Fibroblast of skin of back (primary cell): ENCODE data around the gene PIP4P1. TPM values are rescaled to one million over a fixed set of nuclear protein-coding genes. Genes with fewer than 3 reads are reported as not detected.
"Not testable (repeated sequence)": the region's sequence is repeated elsewhere in the genome, so short reads cannot be mapped to it uniquely, and the experiment has no call there.

Source experiments
- DNase-seq: peaks from one replicate; pipeline ENCODE4 v3.0.0-alpha.2; 2013
- polyA plus RNA-seq, 2 experiments: library from polyadenylated mRNA; unstranded; fragments of 120-200 nt; gene quantifications; one replicate each; pipeline ENCODE4 v1.2.1, GENCODE V29; 2013; ENCODE audit not compliant: insufficient read length in 2 of 2

PIP4P1 gene
- 29.7 TPM for polyA plus RNA-seq (2013, experiment 1 of 2; ENCODE audit: insufficient read length)
- 19.8 TPM for polyA plus RNA-seq (2013, experiment 2 of 2; ENCODE audit: insufficient read length)

- DNase-seq = peak; percentile 100
These were observed at the start of gene PIP4P1 for GRCh38 chr14:20461225-20462141. PIP4P1 (minus strand) TSS chr14:20461434; CDS start chr14:20461325, 109 bp downstream.

- DNase-seq = no peak
These were observed 47.1 kb upstream of the PIP4P1 start for GRCh38 chr14:20508367-20508766.

DNA sequence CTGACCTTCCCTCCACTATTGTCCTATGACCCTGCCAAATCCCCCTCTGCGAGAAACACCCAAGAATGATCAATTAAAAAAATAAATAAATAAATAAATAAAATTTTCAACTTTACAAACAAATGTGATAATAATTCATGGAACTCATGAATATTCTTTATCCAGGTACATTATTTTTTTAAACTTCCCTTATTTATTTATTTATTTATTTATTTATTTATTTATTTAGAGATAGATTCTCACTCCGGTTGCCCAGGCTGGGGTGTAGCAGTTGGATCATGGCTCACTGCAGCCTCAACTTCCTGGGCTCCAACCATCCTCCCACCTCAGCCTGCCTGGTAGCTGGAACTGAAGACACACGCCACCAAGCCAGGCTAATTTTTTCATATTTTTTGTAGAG, 46.3 kb upstream of the PIP4P1 start:
- DNase-seq = not testable (repeated sequence)

GRCh38 chr14:20506752-20507151, 45.5 kb upstream of the PIP4P1 start:
- not testable (repeated sequence) for DNase-seq

- DNase-seq = not testable (repeated sequence)
These were observed 45.0 kb upstream of the PIP4P1 start for GRCh38 chr14:20506276-20506675.

DNA sequence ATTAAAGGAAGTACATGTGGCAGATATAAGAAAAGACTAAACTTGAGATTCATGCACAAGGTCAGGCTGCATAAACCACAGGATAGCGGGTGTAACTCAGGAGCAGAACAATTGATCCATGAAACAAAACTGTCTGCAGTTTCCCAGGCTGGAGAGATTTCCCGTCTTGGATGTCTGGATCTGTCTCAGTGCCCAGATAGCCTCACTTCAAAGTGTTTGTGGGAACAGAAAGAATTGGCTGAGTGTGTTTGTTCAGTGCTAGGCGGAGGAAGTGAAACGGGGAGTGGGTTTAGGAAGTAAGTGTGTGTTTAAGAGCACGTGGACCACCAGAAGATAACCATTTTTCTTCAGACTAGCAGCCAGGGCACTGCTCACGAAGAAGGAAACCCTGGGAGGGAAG, 42.7 kb upstream of the PIP4P1 start:
- no peak for DNase-seq

GRCh38 chr14:20501346-20501745, 40.1 kb upstream of the PIP4P1 start:
- peak; percentile 28 for DNase-seq

DNA sequence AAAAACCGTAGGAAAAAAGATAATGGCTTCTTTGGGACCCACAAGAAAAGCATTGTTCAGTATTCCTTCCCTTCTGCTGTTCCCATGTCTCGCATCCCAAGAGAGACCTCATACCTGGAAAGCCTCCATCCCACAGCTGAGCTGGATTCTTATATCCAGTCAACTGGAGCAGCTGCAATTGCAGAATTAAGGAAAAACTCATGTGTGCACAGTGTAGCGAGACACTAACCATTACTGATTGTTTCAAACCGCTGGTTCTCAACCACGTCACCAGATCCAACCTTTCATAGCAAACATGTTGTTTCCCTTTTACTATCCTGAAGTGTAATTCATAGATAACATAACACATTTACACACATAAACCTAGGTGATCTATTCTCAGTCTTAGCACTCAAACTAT, 38.6 kb upstream of the PIP4P1 start:
- no peak for DNase-seq

DNA sequence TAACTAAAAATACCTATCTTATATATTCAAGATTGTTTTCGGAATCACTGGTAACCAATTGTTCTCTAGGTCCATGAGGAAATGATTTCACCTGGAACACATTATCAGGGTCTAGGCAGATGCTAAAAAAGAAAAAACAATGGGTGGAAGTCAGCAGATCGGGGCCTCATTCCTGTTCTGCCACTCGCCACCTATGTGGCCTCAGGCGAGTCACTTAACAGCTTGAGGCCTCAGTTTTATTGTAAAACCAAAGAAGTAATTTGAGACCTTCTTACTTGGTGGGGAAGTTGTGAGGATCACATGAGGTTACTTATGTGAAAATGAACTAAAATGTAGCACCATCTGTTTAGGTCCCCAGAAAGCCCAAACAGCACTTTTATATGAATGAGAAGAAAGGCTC, 37.9 kb upstream of the PIP4P1 start:
- no peak for DNase-seq

DNA sequence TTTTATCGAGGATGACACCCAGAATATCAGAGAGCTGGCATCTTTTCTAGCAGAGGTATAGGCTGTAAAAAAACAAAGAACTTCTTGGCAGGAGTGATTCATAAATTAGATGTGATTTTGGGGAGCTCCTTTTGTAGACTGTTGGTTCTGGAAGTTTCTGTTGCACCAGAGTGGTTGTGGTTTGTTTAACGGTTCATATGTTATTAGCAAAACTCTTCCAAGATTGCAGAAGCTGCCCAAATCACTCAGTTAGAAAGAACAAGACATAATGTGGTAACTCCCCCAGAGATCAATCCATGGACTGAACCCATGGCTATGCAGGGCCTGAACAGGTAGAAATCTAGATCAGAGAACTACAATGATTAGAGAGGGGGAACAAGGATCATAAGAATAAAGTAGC, 37.4 kb upstream of the PIP4P1 start:
- DNase-seq = no peak

DNA sequence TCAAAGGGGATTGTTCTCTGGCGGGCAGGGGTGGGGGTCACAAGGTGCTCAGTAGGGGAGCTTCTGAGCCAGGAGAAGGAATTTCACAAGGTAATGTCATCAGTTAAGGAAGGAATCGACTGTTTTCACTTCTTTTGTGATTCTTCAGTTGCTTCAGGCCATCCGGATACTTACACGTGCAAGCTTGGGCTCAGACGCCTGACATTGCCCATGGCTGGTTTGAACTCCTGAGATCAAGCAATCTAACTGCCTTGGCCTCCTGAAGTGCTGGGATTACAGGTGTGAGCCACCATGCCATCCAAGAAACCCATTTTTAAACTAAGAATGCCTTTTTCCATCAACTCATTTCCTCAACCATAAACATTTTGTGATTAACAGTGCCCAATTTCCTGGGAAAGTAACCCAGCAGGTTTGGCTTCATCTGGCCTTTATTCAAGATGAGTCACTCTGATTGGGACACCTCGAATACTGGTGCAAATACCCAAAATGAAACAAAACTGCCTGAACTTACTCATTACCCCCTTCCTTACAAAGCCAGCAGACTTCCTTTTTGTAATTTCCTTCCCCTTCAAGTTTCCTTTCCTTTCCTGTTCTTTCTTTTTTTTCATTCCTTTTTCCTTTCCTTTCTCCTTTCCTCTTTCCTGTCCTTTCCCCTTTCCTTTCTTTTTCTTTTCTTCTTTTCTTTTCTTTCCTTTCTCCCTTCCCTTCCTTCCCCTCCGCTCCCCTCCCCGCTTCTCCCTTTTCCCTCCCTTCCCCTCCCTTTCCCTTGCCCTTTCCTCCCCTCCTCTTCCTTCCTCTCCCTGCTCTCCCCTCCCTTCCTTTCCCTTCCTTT, 33.9 kb upstream of the PIP4P1 start:
- DNase-seq = no peak

- DNase-seq = no peak
These were observed 32.4 kb upstream of the PIP4P1 start for GRCh38 chr14:20493634-20494033.

DNA sequence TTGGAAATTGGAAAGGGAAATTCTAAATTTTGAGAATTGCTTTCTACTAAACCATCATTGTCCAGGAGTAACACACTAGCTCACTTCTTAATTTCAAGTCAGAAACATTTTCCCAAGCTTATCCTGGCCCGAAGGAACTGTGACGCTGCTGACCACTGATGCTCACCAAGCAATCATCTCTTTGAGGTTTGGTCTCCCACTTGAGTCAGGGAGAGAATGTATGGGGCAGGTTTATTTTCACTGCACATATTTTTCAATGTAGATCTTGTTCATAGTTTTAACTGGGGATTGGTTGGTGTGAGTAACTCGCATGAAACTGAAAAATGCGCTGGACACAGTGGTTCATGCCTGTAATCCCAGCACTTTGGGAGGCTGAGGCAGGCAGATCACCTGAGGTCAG, 31.3 kb upstream of the PIP4P1 start:
- DNase-seq = peak; percentile 9

DNA sequence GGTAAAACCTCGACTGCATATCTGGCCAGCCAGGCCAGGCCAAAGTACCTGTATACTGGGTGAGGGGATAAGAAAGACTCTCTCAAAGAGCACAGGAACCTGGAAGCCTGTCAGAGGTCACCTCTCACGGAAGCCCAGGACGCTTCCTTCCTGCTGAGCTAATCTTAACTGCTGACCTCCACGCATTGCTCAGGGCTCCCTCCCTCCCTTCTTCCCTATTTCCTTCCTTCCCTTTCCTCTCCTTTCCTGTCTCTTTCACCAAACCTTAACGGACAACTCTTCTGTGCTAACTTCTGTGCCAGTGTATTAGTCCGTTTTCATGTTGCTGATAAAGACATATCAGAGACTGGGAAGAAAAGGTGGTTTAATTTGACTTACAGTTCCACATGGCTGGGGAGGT, 29.3 kb upstream of the PIP4P1 start:
- DNase-seq = no peak

DNA sequence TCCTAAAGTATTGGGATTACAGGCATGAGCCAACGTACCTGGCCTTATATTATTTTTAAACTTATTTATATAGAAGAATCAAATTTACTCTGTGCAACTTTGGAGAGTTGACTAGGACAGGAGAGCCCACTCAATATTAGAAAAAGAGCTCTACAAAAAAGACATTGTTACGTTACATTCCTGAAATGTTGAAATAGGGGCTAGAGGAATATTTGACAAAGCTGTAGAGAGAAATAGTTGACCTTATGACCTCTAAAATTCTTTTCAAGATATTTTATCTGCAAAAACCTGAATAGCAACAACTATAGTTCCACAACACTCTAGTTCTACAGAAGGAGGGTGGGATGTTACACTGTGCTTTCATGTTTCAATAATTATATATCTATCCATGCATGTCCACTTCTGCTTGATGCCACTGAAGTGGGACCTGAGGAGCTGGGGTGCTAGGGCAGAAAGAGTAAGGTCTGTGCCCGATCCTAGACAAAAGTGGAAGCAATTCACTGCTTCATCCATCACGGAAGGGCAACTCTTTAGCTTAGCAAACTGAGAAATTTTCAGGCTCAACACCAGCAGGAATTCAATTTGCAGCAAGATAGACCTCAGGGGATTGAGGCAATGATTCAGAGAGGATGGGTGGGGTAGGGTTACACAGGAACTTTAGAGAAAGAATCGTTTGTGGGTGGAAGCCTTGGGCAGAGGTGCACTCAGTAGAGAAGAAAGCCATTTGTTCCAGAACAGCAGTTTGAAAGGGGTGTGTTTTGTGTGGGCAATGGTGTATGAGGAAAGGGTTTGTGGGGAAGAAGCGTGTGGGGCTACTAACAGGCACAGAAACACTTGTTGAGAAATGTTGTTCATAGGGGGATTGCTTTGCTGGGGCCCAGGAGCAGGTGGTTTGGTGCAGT, 28.1 kb upstream of the PIP4P1 start:
- DNase-seq = peak; percentile 12

DNA sequence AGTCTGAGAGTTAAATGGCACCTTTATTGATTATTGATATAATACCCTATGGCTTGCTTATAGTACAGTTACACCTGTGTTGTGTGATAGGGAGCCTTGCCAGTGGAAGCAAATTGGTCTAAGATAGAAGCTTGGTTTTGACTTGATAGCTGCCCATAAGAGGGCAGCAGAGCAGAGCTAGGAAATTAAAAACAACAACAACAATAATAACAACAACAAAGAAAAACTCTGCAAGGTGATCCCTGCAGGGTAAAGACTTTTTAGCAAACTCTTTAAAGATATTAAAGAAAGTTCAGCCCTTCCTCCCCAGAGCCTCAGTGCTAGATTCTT, 26.1 kb upstream of the PIP4P1 start:
- DNase-seq = no peak

- no peak for DNase-seq
These were observed 25.6 kb upstream of the PIP4P1 start for GRCh38 chr14:20486684-20487395.

GRCh38 chr14:20485900-20486299, 24.7 kb upstream of the PIP4P1 start:
- no peak for DNase-seq

DNA sequence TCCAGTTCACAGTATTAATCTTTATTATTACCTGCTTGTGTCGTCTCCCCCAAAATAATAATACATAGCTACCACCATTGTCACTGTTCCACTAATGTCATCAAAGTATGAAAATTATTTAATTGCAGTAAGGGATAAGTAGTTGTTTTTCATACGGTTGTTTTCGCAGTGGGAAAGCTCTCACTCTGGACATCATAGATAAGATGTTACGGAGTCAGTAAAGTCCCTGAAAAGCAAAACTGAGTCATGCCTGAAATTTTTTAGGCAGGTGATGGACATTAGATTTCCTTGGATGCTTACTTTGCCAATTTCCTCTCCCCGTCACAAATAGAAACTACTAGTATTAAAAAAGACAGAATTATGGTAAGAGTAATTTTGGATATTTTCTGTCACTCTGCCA, 21.1 kb upstream of the PIP4P1 start:
- no peak for DNase-seq

DNA sequence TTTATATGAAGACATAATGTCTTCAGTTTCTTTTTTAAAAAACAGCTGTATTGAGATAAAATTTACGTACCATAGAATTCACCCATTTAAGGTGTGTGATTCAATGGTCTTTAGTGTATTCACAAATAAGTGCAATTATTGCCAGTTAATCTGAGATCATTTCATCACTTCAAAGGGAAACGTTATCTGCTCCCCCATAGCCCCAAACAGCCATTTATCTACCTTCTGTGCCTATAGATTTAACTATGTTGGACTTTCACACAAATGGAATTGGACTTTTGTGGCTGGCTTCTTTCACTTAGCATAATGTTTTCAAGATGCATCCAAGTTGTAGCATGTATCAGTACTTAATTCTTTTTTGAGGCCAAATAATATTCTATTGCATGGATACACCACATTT, 17.7 kb upstream of the PIP4P1 start:
- no peak for DNase-seq

DNA sequence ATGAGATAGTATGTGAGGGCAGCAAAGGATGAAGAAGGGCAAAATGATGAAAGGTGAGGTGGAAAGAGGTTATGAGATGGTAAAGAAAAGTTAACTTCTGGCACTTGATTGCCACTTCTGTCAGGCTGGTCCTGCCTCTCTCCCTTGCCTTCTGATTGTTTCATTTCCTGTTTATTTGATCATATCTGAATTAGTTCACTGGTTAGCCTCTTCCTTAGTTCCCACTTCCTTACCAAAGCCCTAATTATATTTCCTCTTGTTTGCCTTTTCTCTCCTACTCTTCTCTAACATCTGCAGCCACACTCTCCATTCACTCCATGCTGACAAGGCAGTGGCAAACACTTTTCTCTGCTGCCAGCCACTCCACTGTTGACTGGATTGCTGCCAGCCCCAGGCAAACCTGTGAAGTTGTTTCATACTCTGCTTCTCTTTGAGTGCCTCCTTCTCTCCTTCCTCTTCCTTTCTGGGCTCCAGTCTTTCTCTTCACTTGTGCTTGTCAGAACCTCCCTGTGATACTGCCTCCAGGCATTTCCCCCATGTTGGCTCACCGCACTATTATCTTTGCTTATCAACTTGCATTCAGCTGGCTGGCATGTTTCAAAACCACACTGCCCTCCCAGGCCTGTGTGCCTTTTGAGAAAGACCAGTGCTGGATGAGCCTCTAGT, 16.1 kb upstream of the PIP4P1 start:
- DNase-seq = peak; percentile 54
